SH-SY5Y (cell line): ENCODE data around the gene ADCY5.

Source experiments
- GATA2 ChIP-seq: IDR thresholded peaks from 2 replicates; pipeline ENCODE4 v1.6.1; 2011; ENCODE audit warnings: mild to moderate bottlenecking, low read depth, low read length
- GATA3 ChIP-seq: IDR thresholded peaks from 2 replicates; pipeline ENCODE4 v1.6.1; 2011; ENCODE audit warnings: low read depth, mild to moderate bottlenecking, low read length, moderate library complexity

- TF ChIP-seq GATA2 (no peak), GATA3 (no peak)
Measured at GRCh38 chr3:123469323-123469995, 20.6 kb upstream of the ADCY5 start.
